Osteocyte (in vitro differentiated cells): ENCODE results near the gene COPG1. TPM values are rescaled to one million over a fixed set of nuclear protein-coding genes. Genes with fewer than 3 reads are reported as not detected.

Experiments
- DNase-seq: peaks from one replicate; pipeline ENCODE4 v3.0.0; 2021; ENCODE audit warnings: mixed read lengths; ENCODE audit not compliant: unreplicated experiment; ENCODE audit errors: extremely low spot score
- H3K27ac Mint-ChIP-seq: one replicate; pipeline ENCODE4 v1.8.0; 2021; ENCODE audit warnings: mild to moderate bottlenecking, mixed read lengths; ENCODE audit not compliant: unreplicated experiment
- H3K27me3 Mint-ChIP-seq: one replicate; pipeline ENCODE4 v1.8.0; 2021; ENCODE audit warnings: mixed read lengths; ENCODE audit not compliant: unreplicated experiment
- H3K36me3 Mint-ChIP-seq: one replicate; pipeline ENCODE4 v1.8.0; 2021; ENCODE audit warnings: mixed read lengths; ENCODE audit not compliant: unreplicated experiment
- H3K4me1 Mint-ChIP-seq: one replicate; pipeline ENCODE4 v1.8.0; 2021; ENCODE audit warnings: mixed read lengths; ENCODE audit not compliant: unreplicated experiment
- H3K4me3 Mint-ChIP-seq: one replicate; pipeline ENCODE4 v1.8.0; 2021; ENCODE audit warnings: mild to moderate bottlenecking, moderate library complexity, mixed read lengths; ENCODE audit not compliant: unreplicated experiment
- H3K9me3 Mint-ChIP-seq: one replicate; pipeline ENCODE4 v1.8.0; 2021; ENCODE audit warnings: mixed read lengths; ENCODE audit not compliant: unreplicated experiment
- CTCF ChIP-seq: fragments of 200-600 bp; sonication (generic); IDR thresholded peaks from 2 replicates; pipeline ENCODE4 v1.5.0; 2021; ENCODE audit warnings: antibody characterized with exemption, mild to moderate bottlenecking, moderate library complexity
- total RNA-seq: library from RNA; stranded (reverse); gene quantifications from 2 replicates; pipeline ENCODE4 v1.2.1, GENCODE V29; 2021

COPG1 gene
- total RNA-seq, 1 donor from 2014 or later, result 249 TPM

- H3K9me3 Mint-ChIP-seq, result no peaks in the 10 kb centered on the region
- TF ChIP-seq CTCF, result no peak
- no peaks in the 10 kb centered on the region for H3K4me1 Mint-ChIP-seq
- peaks cover 23% of the 10 kb centered on the region for H3K36me3 Mint-ChIP-seq
- DNase-seq, result no peak
- H3K27me3 Mint-ChIP-seq, result no peaks in the 10 kb centered on the region
- H3K27ac Mint-ChIP-seq, result no peak overlapping the region
- no peak overlapping the region for H3K4me3 Mint-ChIP-seq
Observed at GRCh38 chr3:129289201-129289921, 40.0 kb downstream of the COPG1 start.

- Mint-ChIP-seq H3K9me3 (no peaks in the 10 kb centered on the region), H3K27me3 (no peaks in the 10 kb centered on the region), H3K27ac (no peak overlapping the region), H3K4me3 (no peak overlapping the region), H3K4me1 (no peaks in the 10 kb centered on the region), H3K36me3 (peaks cover 31% of the 10 kb centered on the region)
- no peak for TF ChIP-seq CTCF
- no peak for DNase-seq
Observed at GRCh38 chr3:129291236-129291886, 42.0 kb downstream of the COPG1 start.

GRCh38 chr3:129295286-129295685 lies 45.9 kb downstream of the COPG1 start:
- Mint-ChIP-seq H3K4me1 (no peaks in the 10 kb centered on the region), H3K9me3 (no peaks in the 10 kb centered on the region)

GRCh38 chr3:129304146-129304961 lies 54.9 kb downstream of the COPG1 start:
- Mint-ChIP-seq H3K4me1 (peaks cover 10% of the 10 kb centered on the region), H3K27ac (no peak overlapping the region), H3K36me3 (peaks cover 24% of the 10 kb centered on the region), H3K27me3 (no peaks in the 10 kb centered on the region), H3K4me3 (no peak overlapping the region), H3K9me3 (no peaks in the 10 kb centered on the region)
- TF ChIP-seq CTCF, result no peak
- no peak for DNase-seq

More at GRCh38 chr3:129295286-129295685, 45.9 kb downstream of the COPG1 start:
- no peak for TF ChIP-seq CTCF
- Mint-ChIP-seq H3K36me3 (peaks cover 35% of the 10 kb centered on the region), H3K4me3 (no peak overlapping the region), H3K27me3 (no peaks in the 10 kb centered on the region), H3K27ac (no peak overlapping the region)
- no peak for DNase-seq

- H3K27ac Mint-ChIP-seq, result no peak overlapping the region
- TF ChIP-seq CTCF, result no peak
- no peak for DNase-seq
- H3K4me1 Mint-ChIP-seq, result peaks cover 10% of the 10 kb centered on the region
- H3K9me3 Mint-ChIP-seq, result no peaks in the 10 kb centered on the region
- no peaks in the 10 kb centered on the region for H3K27me3 Mint-ChIP-seq
- peaks cover 22% of the 10 kb centered on the region for H3K36me3 Mint-ChIP-seq
- H3K4me3 Mint-ChIP-seq, result no peak overlapping the region
Observed at GRCh38 chr3:129304962-129305222, 55.5 kb downstream of the COPG1 start.
